RPMI7951 (cell line): ENCODE data around the gene SCD5. TPM values are rescaled to one million over a fixed set of nuclear protein-coding genes. Genes with fewer than 3 reads are reported as not detected.

Experiments used
- DNase-seq: peaks from one replicate; pipeline ENCODE4 v3.0.0-alpha.2; 2012; ENCODE audit warnings: low read depth
- total RNA-seq: library from RNA; depleted of rRNA; stranded (reverse); fragments of >200 nt; shearing (Covaris generic); gene quantifications from 2 replicates; pipeline ENCODE4 v1.2.3, GENCODE V29; 2014

The SCD5 gene
- total RNA-seq, 1 experiment from 2014 or later = 10.1 TPM

DNA sequence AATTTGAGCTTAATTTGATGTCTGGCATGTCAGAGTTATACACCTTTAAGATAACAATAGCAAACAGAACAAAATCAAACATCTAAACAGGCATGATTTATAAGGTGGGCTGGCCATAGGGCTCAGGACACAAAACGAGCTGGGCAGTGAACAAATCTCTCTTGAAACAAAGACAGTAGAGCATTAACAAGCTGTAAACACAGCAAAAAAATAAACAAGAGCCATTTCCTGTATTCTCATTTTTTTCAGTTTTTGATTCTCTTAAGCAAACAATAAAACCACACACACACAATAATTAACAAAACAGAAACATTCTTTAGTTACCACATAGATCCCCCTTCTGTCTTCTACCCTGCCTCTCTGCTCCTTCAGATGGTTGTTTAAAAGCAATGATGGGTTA is 168.5 kb downstream of the SCD5 start:
- no peak for DNase-seq

DNA sequence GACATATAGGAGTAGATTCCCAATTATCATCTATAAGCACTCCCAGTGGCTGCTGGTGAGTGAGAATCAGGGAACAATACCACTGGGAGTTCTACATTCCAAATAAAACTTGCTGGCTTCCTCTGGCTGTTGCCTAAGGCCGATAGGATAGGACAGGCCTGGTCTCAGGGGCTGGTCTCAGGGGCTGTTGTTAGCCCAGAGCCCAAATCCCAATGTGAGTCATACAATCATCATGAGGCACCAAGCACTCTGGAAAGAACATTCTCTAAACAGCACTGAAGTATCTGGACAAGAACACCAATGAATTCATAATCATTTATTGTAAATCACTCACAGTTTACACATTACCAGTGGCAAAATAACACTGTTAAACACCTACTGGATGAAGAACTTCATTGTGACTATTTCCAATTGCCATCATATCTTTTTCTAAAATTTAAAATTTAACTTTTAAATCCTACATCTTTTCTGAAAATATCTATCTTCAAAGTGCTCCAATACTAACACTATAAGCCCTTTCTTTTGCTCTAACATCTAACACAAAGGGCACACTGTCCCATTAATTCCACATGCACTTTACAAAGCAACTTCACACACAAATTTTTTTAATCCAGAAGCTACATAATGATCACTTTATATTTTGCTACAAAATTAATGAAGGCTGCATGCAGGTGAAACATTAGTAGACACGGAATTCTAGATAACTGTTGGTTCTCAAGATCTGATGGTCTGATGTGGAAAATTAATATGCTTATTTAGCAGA is 169.2 kb downstream of the SCD5 start:
- no peak for DNase-seq

GRCh38 chr4:82626251-82626868 is 172.2 kb downstream of the SCD5 start:
- DNase-seq = no peak

DNA sequence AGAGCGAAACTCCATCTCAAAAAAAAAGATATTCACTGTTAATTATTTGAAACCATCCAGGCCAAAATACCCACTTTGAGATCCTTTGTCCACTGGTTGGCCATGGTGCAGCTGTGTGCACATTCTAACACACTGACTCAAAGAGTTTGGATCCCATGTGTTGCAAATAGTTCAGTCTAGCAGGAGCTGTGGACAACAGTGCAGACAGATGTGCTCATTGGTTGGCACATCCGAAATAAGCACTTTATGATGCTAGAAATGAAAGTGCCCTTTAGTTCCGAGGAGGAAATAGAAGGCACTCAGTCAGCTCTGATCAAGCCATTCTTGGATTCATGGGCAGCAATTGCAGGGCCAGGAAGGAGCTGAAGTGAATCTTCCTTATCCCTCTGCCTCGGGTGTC is 173.8 kb downstream of the SCD5 start:
- DNase-seq = no peak

DNA sequence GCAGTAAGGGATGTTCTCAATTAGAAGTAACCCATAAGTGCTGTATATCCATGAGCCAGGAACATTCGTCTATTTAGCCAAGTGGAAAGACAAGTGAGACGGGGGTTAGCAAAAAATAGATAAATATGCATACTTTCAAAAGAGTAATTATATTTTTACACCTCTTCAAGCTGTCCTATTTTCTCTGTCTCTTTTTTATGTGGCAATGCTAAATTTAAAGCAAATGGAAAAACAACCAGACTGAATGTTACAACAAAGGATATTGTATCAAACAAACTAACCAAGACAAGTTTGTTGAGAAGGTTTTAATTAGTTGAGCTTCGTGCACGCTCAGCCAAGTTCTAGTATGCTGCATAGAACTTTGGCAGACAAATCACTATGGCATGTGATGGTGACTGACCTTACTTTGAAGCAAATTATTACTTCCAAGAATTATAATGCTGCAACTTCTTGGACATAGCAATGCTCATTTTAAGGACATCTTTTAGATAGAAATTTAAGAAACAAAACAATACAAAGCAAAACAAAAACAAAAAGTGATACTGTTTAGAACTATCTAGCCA is 175.4 kb downstream of the SCD5 start:
- no peak for DNase-seq

DNA sequence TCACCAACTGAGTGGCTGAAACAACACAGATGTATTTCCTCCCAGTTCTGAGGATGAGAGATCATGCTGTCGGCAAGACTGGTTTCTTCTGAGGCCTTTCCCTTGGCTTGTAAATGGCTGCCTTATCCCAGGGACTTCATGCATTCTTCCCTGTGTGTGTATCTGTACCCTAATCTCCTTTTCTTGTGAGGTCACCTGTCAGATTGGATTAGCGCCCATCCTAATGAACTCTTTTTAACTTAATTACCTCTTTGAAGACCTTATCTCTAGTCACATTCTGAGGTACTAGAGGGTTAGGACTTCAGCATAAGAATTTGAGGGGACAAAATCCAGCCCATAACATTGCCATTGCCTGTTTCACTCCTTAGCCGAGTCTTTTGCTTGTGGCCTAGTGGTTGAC is 177.3 kb downstream of the SCD5 start:
- no peak for DNase-seq

- DNase-seq = no peak
These were observed 178.4 kb downstream of the SCD5 start for GRCh38 chr4:82620126-82620735.

DNA sequence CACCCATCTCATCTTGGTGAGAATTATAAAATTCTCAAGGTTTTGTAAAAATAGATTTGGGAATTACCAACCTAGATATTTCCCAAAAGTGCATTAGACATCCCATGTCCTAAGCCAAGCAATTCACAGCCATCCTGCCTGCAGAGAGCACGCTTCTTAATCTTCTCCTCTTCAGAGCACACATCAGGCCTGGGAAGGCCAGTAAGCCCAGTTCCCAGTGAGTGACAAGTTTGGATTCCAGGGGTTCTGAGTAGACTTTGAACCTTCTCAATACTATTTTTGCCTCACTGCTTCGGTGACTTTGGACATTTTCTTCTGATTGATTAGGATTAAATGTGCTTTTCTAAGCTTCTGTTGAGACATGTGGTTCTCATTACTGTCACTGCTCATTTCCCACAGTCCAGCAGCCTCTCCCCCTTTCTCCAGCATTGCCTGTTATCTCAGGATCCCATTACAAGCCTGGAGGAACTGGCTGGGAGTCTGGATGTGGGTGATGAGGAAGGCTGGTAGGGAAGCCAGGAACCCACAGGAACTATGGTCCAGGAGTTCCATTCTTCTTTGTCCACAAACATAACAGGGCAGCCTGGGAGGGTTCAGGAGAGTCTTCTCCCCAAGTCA is 180.4 kb downstream of the SCD5 start:
- DNase-seq = peak; percentile 38

GRCh38 chr4:82614838-82615449 is 183.7 kb downstream of the SCD5 start:
- no peak for DNase-seq

- DNase-seq = no peak
These were observed 185.5 kb downstream of the SCD5 start for GRCh38 chr4:82613121-82613520.

DNA sequence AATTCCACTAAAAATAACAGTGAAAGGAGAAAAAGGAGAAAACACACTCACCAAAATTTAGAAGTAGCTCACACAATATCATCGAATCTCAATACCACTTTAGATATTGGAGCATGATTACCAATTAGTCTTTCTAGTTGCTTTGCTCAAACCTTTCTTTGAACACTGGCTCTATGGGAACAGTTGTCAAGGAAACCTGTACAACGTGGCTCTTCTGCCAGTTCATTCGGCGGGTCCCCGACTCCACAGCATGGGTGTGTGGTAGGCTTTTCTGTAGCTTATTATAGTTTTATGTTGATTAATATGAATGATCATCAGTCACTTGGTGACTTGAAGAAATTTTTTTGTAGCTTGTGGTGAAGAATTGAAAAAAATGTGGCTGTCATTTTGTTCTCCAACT is 186.6 kb downstream of the SCD5 start:
- DNase-seq = no peak

DNA sequence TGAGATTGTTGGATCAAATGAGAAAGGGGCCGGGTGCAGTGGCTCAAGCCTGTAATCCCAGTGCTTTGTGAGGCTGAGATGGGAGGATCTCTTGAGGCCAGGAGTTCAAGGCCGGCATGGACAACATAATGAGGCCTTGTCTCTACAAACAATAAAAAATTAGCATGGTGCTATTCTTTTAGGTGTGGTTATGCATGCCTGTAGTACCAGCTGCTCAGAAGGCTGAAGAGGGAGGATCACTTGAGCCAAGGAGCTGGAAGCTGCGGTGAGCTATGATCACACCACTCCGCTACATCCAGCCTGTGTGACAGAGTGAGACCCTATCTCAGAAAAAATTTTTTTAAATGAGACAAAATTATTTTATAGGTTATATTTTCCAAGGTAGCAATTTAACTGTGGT is 187.1 kb downstream of the SCD5 start:
- no peak for DNase-seq

GRCh38 chr4:82610041-82610440 is 188.6 kb downstream of the SCD5 start:
- DNase-seq = no peak

- DNase-seq = no peak
These were observed 192.0 kb downstream of the SCD5 start for GRCh38 chr4:82606622-82607021.

GRCh38 chr4:82604522-82604921 is 194.1 kb downstream of the SCD5 start:
- DNase-seq = no peak

DNA sequence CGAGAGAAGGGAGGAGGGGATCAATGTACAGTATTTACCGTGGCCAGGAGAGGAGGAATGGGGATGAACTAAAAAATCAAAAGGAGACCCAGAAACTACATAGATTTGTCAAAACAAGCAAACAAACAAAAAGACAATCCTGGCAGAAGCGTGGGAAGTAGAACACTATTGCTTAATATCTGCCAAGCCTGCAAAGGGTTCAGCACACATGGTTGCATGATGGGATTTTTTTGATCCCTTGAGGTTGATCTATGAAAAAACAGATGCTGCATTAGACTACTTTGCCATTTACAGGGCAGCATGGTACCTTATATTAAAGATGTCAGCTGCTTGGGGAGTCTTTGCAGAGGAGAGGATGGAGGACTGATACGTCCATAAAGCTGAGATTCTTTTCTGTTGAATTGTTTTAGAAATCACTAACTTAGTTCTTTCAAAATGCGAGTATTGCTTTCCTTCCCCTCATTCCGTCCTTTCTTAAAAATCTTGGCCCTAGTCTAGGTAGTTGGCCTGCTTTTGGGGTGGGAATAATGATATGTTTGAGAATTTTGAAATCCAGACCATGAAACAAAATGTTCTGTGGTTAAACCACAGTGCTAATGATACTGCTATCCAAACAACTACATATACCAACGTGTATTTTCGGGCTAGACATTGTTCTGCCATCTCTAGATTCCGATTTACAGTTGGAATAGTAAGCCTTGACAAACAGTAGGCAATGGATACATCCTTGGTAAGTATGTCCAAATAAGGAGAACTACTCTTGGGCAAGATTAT is 197.2 kb downstream of the SCD5 start:
- DNase-seq = no peak

DNA sequence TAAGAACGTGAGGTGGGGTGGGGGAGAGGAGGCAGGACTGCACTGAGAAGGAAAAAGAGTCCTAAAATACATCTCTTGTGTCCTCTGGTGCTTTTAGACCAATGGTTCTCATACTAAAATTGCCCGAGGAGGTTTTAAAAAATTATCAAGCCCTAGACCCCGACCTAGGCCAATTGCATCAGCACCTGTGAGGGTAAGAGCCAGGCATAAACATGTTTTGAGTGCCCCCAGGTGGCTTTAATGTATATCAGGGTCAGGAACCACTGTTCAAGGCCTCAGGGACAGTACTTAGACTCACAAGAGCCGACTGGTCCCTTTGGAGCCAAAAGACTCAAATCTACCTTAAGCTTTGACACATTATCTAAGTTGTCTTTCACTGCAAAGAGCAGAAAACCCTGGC is 199.3 kb downstream of the SCD5 start:
- no peak for DNase-seq

DNA sequence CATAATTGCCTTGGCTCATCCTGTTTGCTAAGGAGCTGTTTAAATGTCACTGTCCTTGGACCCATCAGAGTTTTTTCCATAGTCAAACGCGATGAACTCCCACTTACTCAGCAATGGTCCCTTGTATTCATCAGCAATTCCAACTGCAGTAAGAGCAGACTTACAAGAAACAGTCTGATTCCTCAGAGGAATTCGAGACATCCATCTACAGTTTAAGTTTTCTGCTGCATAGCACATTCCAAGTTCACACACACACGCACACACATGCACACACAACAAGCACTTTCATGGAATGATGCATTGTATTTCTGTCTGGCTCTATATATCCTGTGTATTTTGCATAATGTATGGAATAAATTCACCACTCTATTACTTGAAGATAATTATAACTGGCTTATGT is 204.1 kb downstream of the SCD5 start:
- no peak for DNase-seq

- no peak for DNase-seq
These were observed 205.2 kb downstream of the SCD5 start for GRCh38 chr4:82593411-82593810.

- no peak for DNase-seq
These were observed 206.0 kb downstream of the SCD5 start for GRCh38 chr4:82592639-82593038.

GRCh38 chr4:82591592-82591991 is 207.0 kb downstream of the SCD5 start:
- DNase-seq = no peak
